Measurements from ENCODE around the gene KLHL22. TPM values are rescaled to one million over a fixed set of nuclear protein-coding genes. Genes with fewer than 3 reads are reported as not detected.

KLHL22 gene
- total and polyA plus RNA-seq, 2 donors (not counting 3 experiments of a cell fraction or from before 2014, with no cell fraction given) = 24.2 to 33.6 TPM

DNA sequence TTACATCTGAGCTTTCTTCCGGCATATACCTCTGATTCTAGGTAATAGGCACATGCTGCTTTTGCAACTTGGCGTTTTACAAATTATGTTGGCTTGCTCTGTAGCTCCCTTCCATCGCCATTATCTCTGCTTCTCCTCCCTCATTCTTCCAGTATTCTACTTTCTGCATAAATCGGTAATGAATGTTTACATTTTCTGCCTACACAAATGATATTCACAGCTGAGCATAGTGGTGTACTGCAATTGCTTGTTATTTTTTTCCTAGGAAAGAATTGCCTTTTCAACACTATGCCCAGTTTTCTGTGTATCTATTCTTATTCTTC, 30.7 kb upstream of the KLHL22 start:
- dilution Hi-C loops (cut with MboI; ENCODE audit: extremely low pct_ligation_motif_present, low sequenced_read_pairs) = no loop called here
- no peak for DNase-seq (ENCODE audit: low read depth, low spot score)
- ChIA-PET CTCF (interaction anchor here (0.5 to 2.2 kb wide), 15 partner anchors 8 to 367 kb away, joined by 3 to 11 read pairs (median 3); partner anchors contain the start of gene MED15), POLR2A (interaction anchor here (0.6 to 1.1 kb wide), 2 partner anchors 9 to 23 kb away, joined by 3 to 7 read pairs; no protein-coding TSS in a partner anchor)
- TF ChIP-seq EZH2 (IDR thresholded peaks at IDR 0.05; ENCODE audit: borderline replicate concordance, low read depth, low read length, severe bottlenecking) (no peak), GATA2 (IDR thresholded peaks at IDR 0.05; ENCODE audit: insufficient read depth, insufficient read length, low read depth, low read length) (no peak), MYC (IDR thresholded peaks at IDR 0.05; ENCODE audit: low read depth, low read length) (no peak), FOS (IDR thresholded peaks at IDR 0.05; ENCODE audit: borderline replicate concordance, insufficient read depth, low read length) (no peak), POLR2A (IDR thresholded peaks at IDR 0.05; ENCODE audit: low read depth, low read length) (no peak), JUN (IDR thresholded peaks at IDR 0.05; ENCODE audit: borderline replicate concordance, insufficient read depth, insufficient read length, low read depth) (no peak), POLR2AphosphoS5 (IDR thresholded peaks at IDR 0.05; ENCODE audit: insufficient read depth, low read depth, low read length) (no peak)
- TF ChIP-seq, protein P1, sequence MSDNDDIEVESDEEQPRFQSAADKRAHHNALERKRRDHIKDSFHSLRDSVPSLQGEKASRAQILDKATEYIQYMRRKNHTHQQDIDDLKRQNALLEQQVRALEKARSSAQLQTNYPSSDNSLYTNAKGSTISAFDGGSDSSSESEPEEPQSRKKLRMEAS (IDR thresholded peaks at IDR 0.05; ENCODE audit: insufficient read depth, insufficient read length) = no peak
- TF ChIP-seq, protein P2, sequence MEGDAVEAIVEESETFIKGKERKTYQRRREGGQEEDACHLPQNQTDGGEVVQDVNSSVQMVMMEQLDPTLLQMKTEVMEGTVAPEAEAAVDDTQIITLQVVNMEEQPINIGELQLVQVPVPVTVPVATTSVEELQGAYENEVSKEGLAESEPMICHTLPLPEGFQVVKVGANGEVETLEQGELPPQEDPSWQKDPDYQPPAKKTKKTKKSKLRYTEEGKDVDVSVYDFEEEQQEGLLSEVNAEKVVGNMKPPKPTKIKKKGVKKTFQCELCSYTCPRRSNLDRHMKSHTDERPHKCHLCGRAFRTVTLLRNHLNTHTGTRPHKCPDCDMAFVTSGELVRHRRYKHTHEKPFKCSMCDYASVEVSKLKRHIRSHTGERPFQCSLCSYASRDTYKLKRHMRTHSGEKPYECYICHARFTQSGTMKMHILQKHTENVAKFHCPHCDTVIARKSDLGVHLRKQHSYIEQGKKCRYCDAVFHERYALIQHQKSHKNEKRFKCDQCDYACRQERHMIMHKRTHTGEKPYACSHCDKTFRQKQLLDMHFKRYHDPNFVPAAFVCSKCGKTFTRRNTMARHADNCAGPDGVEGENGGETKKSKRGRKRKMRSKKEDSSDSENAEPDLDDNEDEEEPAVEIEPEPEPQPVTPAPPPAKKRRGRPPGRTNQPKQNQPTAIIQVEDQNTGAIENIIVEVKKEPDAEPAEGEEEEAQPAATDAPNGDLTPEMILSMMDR (IDR thresholded peaks at IDR 0.05; ENCODE audit: extremely low read depth in 1 of 2, insufficient read depth in 1 of 2, low read depth in 1 of 2, low read length in 2 of 2) = no peak
- no peak for FAIRE-seq
- Histone ChIP-seq H3K27me3 (ENCODE audit: control insufficient read depth in 2 of 2, insufficient read depth in 2 of 2, low read length in 2 of 2) (no peaks in the 10 kb centered on the region), H3K9ac (replicated peaks; ENCODE audit: extremely low read depth, insufficient read depth, low read length) (no peak overlapping the region), H3K4me1 (ENCODE audit: control insufficient read depth, extremely low read depth, insufficient read depth, low read length) (peaks cover 54% of the 10 kb centered on the region), H3K9me1 (replicated peaks; ENCODE audit: control insufficient read depth, extremely low read depth, insufficient read depth, low read length) (no peaks in the 10 kb centered on the region), H3K79me2 (ENCODE audit: control insufficient read depth, insufficient read depth, low read length) (peaks cover 92% of the 10 kb centered on the region), H3K4me2 (ENCODE audit: insufficient read depth, low read length) (peak overlapping the region; percentile 53), H4K20me1 (replicated peaks; ENCODE audit: control insufficient read depth, extremely low read depth, insufficient read depth, low read length) (peaks cover 3% of the 10 kb centered on the region), H3K27ac (ENCODE audit: insufficient read depth, low read depth, low read length) (peak overlapping the region; percentile 56), H3K4me3 (replicated peaks in 1 of 3; ENCODE audit: insufficient read depth in 1 of 3, low read depth in 1 of 3, low read length in 3 of 3) (no peak overlapping the region), H3K36me3 (ENCODE audit: control insufficient read depth in 2 of 2, extremely low read depth in 1 of 2, insufficient read depth in 2 of 2, low read length in 2 of 2) (peaks cover 4 to 9% of the 10 kb centered on the region in 2 experiments), H2AFZ (ENCODE audit: low read depth, low read length) (no peak overlapping the region), H3K9me3 (replicated peaks; ENCODE audit: control insufficient read depth, insufficient read depth, low read length) (no peaks in the 10 kb centered on the region)
- no TSS peak for BruUV-seq (replicated peaks)
- intact Hi-C loops (cut with micrococcal nuclease) = loop anchor here (1.0 kb wide), 1 partner anchor 17 kb away; no protein-coding TSS in a partner anchor

Data from endothelial cell of umbilical vein (primary cell).